LNCAP (cell line): ENCODE results near the gene RASGEF1C.

Source experiments
- CTCF ChIP-seq: fragments of 450-650 bp; IDR thresholded peaks from 2 replicates; pipeline ENCODE4 v1.5.1; 2017; ENCODE audit warnings: mild to moderate bottlenecking

The RASGEF1C gene

GRCh38 chr5:180170810-180171567 lies 38.0 kb downstream of the RASGEF1C start:
- TF ChIP-seq CTCF: no peak

- no peak for TF ChIP-seq CTCF
Measured at GRCh38 chr5:180170106-180170809, 38.8 kb downstream of the RASGEF1C start.

- no peak for TF ChIP-seq CTCF
Measured at GRCh38 chr5:180169248-180170105, 39.5 kb downstream of the RASGEF1C start.

GRCh38 chr5:180168758-180169157 lies 40.3 kb downstream of the RASGEF1C start:
- no peak for TF ChIP-seq CTCF

- TF ChIP-seq CTCF: no peak
Measured at GRCh38 chr5:180166176-180166575, 42.8 kb downstream of the RASGEF1C start.

- no peak for TF ChIP-seq CTCF
Measured at GRCh38 chr5:180162304-180162661, 46.7 kb downstream of the RASGEF1C start.

GRCh38 chr5:180161420-180162303 lies 47.3 kb downstream of the RASGEF1C start:
- no peak for TF ChIP-seq CTCF
